ELF-1 (cell line): ENCODE results near the gene MYL2.

Experiments
- DNase-seq: peaks from one replicate; pipeline ENCODE4 v3.0.0-alpha.2; 2016; ENCODE audit warnings: low read depth, low spot score

Gene MYL2

GRCh38 chr12:110896559-110896958 is 23.8 kb downstream of the MYL2 start:
- no peak for DNase-seq

GRCh38 chr12:110893956-110894355 is 26.4 kb downstream of the MYL2 start:
- no peak for DNase-seq

GRCh38 chr12:110889361-110889760 is 31.0 kb downstream of the MYL2 start:
- DNase-seq = no peak

GRCh38 chr12:110888256-110888991 is 32.0 kb downstream of the MYL2 start:
- no peak for DNase-seq

- no peak for DNase-seq
Measured at GRCh38 chr12:110885152-110885840, 35.1 kb downstream of the MYL2 start.

GRCh38 chr12:110883251-110883650 is 37.1 kb downstream of the MYL2 start:
- DNase-seq = no peak

- no peak for DNase-seq
Measured at GRCh38 chr12:110880651-110881050, 39.7 kb downstream of the MYL2 start.

GRCh38 chr12:110874781-110875180 is 45.6 kb downstream of the MYL2 start:
- DNase-seq = no peak

GRCh38 chr12:110874351-110874750 is 46.0 kb downstream of the MYL2 start:
- no peak for DNase-seq

- DNase-seq = no peak
Measured at GRCh38 chr12:110872100-110872499, 48.3 kb downstream of the MYL2 start.

- no peak for DNase-seq
Measured at GRCh38 chr12:110869803-110870202, 50.6 kb downstream of the MYL2 start.

GRCh38 chr12:110869026-110869425 is 51.4 kb downstream of the MYL2 start:
- no peak for DNase-seq

- DNase-seq = no peak
Measured at GRCh38 chr12:110865521-110865920, 54.9 kb downstream of the MYL2 start.

GRCh38 chr12:110863161-110863560 is 57.2 kb downstream of the MYL2 start:
- no peak for DNase-seq

GRCh38 chr12:110862329-110862728 is 58.0 kb downstream of the MYL2 start:
- DNase-seq = no peak

GRCh38 chr12:110861729-110862128 is 58.6 kb downstream of the MYL2 start:
- DNase-seq = peak; percentile 22
